ENCODE data around the gene AADACL2.
"Not testable (repeated sequence)": the region's sequence is repeated elsewhere in the genome, so short reads cannot be mapped to it uniquely, and the experiment has no call there.

AADACL2 gene

DNA sequence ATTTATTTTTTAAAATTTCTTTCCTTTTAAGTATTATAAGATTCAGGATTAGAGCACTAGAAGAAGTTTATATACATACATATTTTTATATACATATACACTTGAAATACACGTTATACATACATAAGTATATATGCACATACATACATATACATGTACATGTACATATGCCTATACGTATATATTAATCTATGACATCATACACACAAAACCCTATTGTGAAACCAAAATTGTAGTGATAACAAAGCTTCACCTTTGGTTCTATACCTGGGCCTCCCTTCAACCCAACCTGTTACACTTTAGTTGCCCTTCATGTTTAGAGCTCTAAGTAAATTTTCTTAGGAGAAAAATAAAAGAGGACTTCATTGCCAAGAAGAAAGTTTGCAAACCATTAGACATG, 17.0 kb downstream of the AADACL2 start:
- no peak for TF ChIP-seq CTCF (IDR thresholded peaks at IDR 0.05; ENCODE audit: low read depth, low read length)
- H3K36me3 ChIP-seq, result no peaks in the 10 kb centered on the region
- H3K9me3 ChIP-seq, result no peaks in the 10 kb centered on the region
- no peak overlapping the region for H3K4me3 ChIP-seq (ENCODE audit: low read depth, low read length)
- no peak for DNase-seq
- H3K27me3 ChIP-seq, result no peaks in the 10 kb centered on the region; the same call in 1 of the 2 replicates
- no peaks in the 10 kb centered on the region for H3K4me1 ChIP-seq

DNA sequence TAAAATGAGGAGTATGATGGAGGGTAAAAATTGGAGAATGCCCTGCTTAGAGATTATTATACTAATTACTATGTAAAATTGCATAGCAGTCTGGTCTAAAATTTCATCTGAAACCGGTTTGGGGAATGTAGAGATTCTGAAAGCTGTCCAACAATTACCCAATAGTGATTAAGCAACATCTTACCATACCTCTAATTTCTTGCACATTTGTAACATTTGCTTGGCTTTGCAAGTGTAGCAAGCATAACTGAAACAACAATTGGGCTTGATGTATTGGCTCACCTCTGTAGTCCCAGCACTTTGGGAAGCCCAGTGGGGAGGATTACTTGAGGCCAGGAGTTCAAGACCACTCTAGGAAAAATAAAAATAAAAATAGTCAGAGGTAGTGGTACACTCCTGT, 17.4 kb downstream of the AADACL2 start:
- no peaks in the 10 kb centered on the region for H3K36me3 ChIP-seq
- no peaks in the 10 kb centered on the region; the same call in 1 of the 2 replicates for H3K27me3 ChIP-seq
- H3K4me1 ChIP-seq, result no peaks in the 10 kb centered on the region
- H3K9me3 ChIP-seq, result no peaks in the 10 kb centered on the region
- no peak for DNase-seq
- H3K4me3 ChIP-seq (ENCODE audit: low read depth, low read length), result no peak overlapping the region
- no peak for TF ChIP-seq CTCF (IDR thresholded peaks at IDR 0.05; ENCODE audit: low read depth, low read length)

DNA sequence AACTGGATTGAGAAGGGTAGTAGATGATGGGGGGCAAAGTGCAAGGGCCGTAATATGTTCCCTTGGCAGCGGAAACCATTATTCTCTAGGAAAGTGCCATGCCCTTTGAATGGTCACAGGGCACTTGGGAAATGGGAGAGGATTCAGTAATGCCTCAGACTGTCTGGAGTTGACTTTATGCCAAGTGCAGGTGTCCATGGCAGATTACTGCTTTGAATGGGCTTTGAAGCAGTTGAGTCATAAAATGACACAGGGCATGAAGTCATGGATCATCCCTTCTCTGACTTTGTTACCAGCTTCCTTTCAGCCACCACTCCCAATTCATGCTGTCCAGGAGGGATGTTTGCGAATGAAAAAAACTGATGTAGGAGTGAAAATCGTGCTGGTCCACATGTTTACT, 20.1 kb downstream of the AADACL2 start:
- Histone ChIP-seq H3K4me1 (no peaks in the 10 kb centered on the region), H3K4me3 (ENCODE audit: low read depth, low read length) (no peak overlapping the region), H3K27me3 (no peaks in the 10 kb centered on the region; the same call in 1 of the 2 replicates), H3K36me3 (no peaks in the 10 kb centered on the region), H3K9me3 (no peaks in the 10 kb centered on the region)
- no peak for TF ChIP-seq CTCF (IDR thresholded peaks at IDR 0.05; ENCODE audit: low read depth, low read length)
- DNase-seq, result no peak

DNA sequence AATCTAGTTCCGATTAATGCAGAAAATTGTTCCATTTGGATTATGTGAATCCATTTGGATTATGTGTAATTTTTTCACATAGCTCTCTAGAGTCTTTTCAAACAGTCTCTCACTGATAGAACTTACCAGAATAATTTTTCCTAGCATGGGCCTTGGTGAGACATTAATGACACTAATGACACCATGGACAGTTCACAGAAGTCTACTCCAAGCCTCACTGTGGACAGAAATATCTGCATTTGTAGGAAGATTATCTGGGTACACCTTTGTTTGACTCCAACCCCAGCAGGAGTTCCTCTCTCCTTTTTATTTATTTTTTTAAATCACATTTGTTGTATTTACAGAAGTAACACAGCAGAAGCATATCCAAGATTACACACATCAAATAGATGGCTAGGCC, 27.9 kb downstream of the AADACL2 start:
- no peaks in the 10 kb centered on the region for H3K36me3 ChIP-seq
- no peaks in the 10 kb centered on the region for H3K9me3 ChIP-seq
- no peaks in the 10 kb centered on the region; the same call in 1 of the 2 replicates for H3K4me1 ChIP-seq
- TF ChIP-seq CTCF (IDR thresholded peaks at IDR 0.05; ENCODE audit: low read depth, low read length), result no peak
- DNase-seq, result no peak
- no peak overlapping the region for H3K4me3 ChIP-seq (ENCODE audit: low read depth, low read length)
- H3K27me3 ChIP-seq, result no peaks in the 10 kb centered on the region

DNA sequence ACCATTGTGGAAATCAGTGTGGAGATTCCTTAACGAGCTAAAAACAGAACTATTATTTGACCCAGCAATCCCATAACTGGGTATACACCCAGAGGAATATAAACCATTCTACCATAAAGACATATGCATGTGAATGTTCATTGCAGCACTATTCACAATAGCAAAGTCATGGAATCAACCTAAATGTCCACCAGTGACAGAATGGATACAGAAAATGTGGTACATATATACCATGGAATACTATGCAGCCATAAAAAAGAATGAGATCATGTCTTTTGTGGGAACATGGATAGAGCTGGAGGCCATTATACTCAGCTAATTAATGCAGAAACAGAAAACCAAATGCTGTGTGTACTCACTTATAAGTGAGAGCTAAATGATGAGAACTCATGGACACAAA, 31.0 kb downstream of the AADACL2 start:
- DNase-seq; H3K27me3 ChIP-seq; H3K4me3 ChIP-seq (ENCODE audit: low read depth, low read length); H3K9me3 ChIP-seq; H3K4me1 ChIP-seq; H3K36me3 ChIP-seq: not testable (repeated sequence)

DNA sequence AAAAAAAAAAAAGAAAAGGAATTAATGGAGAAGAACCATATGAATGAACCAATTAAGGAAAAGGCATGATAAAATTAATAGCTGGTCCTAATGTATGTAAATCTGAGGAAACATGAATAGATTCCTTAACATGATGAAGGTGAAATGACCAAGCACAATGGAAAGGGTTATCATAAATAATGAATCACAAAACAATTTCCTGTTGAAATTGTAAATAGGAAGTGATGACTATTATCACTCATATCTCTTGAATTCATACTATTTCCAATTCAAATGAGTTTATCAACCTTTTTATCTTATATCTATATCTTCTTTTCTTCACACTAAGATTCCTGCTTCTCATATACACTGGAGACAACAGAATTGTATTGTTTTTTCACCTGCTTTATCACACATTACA, 32.0 kb downstream of the AADACL2 start:
- H3K36me3 ChIP-seq, result no peaks in the 10 kb centered on the region
- H3K9me3 ChIP-seq, result no peaks in the 10 kb centered on the region
- no peak for DNase-seq
- no peak for TF ChIP-seq CTCF (IDR thresholded peaks at IDR 0.05; ENCODE audit: low read depth, low read length)
- H3K4me1 ChIP-seq, result no peaks in the 10 kb centered on the region; the same call in 1 of the 2 replicates
- no peaks in the 10 kb centered on the region for H3K27me3 ChIP-seq
- no peak overlapping the region for H3K4me3 ChIP-seq (ENCODE audit: low read depth, low read length)

DNA sequence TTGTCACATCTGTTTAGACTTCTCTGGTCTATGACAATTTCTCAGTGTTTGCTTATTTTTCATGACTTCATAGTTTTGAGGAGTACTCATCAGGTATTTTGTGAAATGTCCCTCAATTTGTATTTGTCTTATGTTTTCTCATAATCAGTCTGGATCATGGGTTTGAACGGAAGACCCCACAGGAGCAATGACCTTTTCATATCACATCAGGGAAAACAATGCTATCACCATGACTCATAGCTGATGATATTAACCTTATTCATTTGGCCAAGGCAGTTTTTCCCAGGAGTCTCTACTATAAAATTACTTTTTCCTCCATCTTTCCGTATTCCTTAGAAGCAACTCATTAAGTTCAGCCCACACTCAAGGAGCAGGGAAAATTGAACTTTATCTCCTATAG, 32.7 kb downstream of the AADACL2 start:
- H3K36me3 ChIP-seq, result no peaks in the 10 kb centered on the region
- H3K4me3 ChIP-seq (ENCODE audit: low read depth, low read length), result no peak overlapping the region
- no peaks in the 10 kb centered on the region; the same call in 1 of the 2 replicates for H3K4me1 ChIP-seq
- H3K9me3 ChIP-seq, result no peaks in the 10 kb centered on the region
- TF ChIP-seq CTCF (IDR thresholded peaks at IDR 0.05; ENCODE audit: low read depth, low read length), result no peak
- no peaks in the 10 kb centered on the region for H3K27me3 ChIP-seq
- no peak for DNase-seq
